H9 (cell line): ENCODE data around the gene P2RX2. TPM values are rescaled to one million over a fixed set of nuclear protein-coding genes. Genes with fewer than 3 reads are reported as not detected.

Source experiments
- DNase-seq: peaks from one replicate; pipeline ENCODE4 v3.0.0-alpha.2; 2017
- H2AFZ ChIP-seq: one replicate; pipeline ENCODE4 v1.6.1; 2013; ENCODE audit warnings: mild to moderate bottlenecking, low read length, control low read depth, moderate library complexity
- H2AK5ac ChIP-seq: 2 replicates; pipeline ENCODE4 v1.6.1; 2013; ENCODE audit warnings: low read length, control low read depth, mixed read lengths; ENCODE audit not compliant: insufficient read length
- H2BK120ac ChIP-seq: one replicate; pipeline ENCODE4 v1.6.1; 2013; ENCODE audit warnings: low read depth, mild to moderate bottlenecking, low read length, control low read depth, inconsistent platforms; ENCODE audit not compliant: poor library complexity, severe bottlenecking
- H2BK12ac ChIP-seq: 2 replicates; pipeline ENCODE4 v1.6.1; 2013; ENCODE audit warnings: low read length, control low read depth, mixed read lengths, low read depth; ENCODE audit not compliant: insufficient read length
- H2BK15ac ChIP-seq: 2 replicates; pipeline ENCODE4 v1.6.1; 2013; ENCODE audit warnings: low read depth, low read length, control low read depth
- H2BK20ac ChIP-seq: one replicate; pipeline ENCODE4 v1.6.1; 2013; ENCODE audit warnings: low read depth, mild to moderate bottlenecking, low read length, control low read depth, inconsistent platforms; ENCODE audit not compliant: poor library complexity, severe bottlenecking
- H2BK5ac ChIP-seq: 2 replicates; pipeline ENCODE4 v1.6.1; 2013; ENCODE audit warnings: low read length, control low read depth, mixed read lengths; ENCODE audit not compliant: insufficient read length
- H3K14ac ChIP-seq: 2 replicates; pipeline ENCODE4 v1.6.1; 2013; ENCODE audit warnings: low read length, control low read depth; ENCODE audit not compliant: insufficient read depth
- H3K18ac ChIP-seq: 2 replicates; pipeline ENCODE4 v1.6.1; 2013; ENCODE audit warnings: low read depth, mild to moderate bottlenecking, mixed read lengths, low read length, control low read depth; ENCODE audit not compliant: insufficient read length
- H3K23ac ChIP-seq: 2 replicates; pipeline ENCODE4 v1.6.1; 2013; ENCODE audit warnings: low read length, control low read depth, mixed read lengths, low read depth; ENCODE audit not compliant: insufficient read length
- H3K23me2 ChIP-seq: 2 replicates; pipeline ENCODE4 v1.6.1; 2013; ENCODE audit warnings: low read depth, mild to moderate bottlenecking, mixed read lengths, low read length, control low read depth; ENCODE audit not compliant: insufficient read length, poor library complexity, severe bottlenecking
- H3K27ac ChIP-seq: 2 replicates; pipeline ENCODE4 v1.5.1; 2013; ENCODE audit warnings: low read length, control low read depth, mixed read lengths, low read depth; ENCODE audit not compliant: insufficient read length
- H3K27me3 ChIP-seq: 2 replicates; pipeline ENCODE4 v1.6.1; 2013; ENCODE audit warnings: low read length, control low read depth, inconsistent platforms; ENCODE audit not compliant: insufficient read depth
- H3K4ac ChIP-seq: 2 replicates; pipeline ENCODE4 v1.6.1; 2013; ENCODE audit warnings: low read depth, mild to moderate bottlenecking, control low read depth, inconsistent platforms, low read length, moderate library complexity
- H3K4me1 ChIP-seq: 2 replicates; pipeline ENCODE4 v1.6.1; 2013; ENCODE audit warnings: low read length, control low read depth, inconsistent platforms; ENCODE audit not compliant: insufficient read depth
- H3K4me2 ChIP-seq: 2 replicates; pipeline ENCODE4 v1.6.1; 2013; ENCODE audit warnings: low read length, control low read depth, mixed read lengths; ENCODE audit not compliant: insufficient read length, insufficient read depth
- H3K56ac ChIP-seq: 2 replicates; pipeline ENCODE4 v1.6.1; 2013; ENCODE audit warnings: low read depth, mild to moderate bottlenecking, mixed read lengths, low read length, control low read depth; ENCODE audit not compliant: insufficient read length
- H3K79me1 ChIP-seq: 2 replicates; pipeline ENCODE4 v1.6.1; 2013; ENCODE audit warnings: low read depth, mild to moderate bottlenecking, moderate library complexity, low read length, control low read depth, inconsistent platforms; ENCODE audit not compliant: insufficient read depth, poor library complexity, severe bottlenecking
- H3K79me2 ChIP-seq: 2 replicates; pipeline ENCODE4 v1.6.1; 2013; ENCODE audit warnings: low read length, control low read depth, inconsistent platforms; ENCODE audit not compliant: insufficient read depth
- H3K9ac ChIP-seq: 2 replicates; pipeline ENCODE4 v1.6.1; 2013; ENCODE audit warnings: low read length, control low read depth, mixed read lengths; ENCODE audit not compliant: insufficient read length; ENCODE audit errors: extremely low read depth
- H3K9me3 ChIP-seq: one replicate; pipeline ENCODE4 v1.6.1; 2013; ENCODE audit warnings: low read depth, low read length, inconsistent platforms; ENCODE audit not compliant: control insufficient read depth
- H3T11ph ChIP-seq: one replicate; pipeline ENCODE4 v1.6.1; 2013; ENCODE audit warnings: mild to moderate bottlenecking, low read length, control low read depth, inconsistent platforms
- H4K20me1 ChIP-seq: one replicate; pipeline ENCODE4 v1.6.1; 2013; ENCODE audit not compliant: control insufficient read depth, insufficient read length, insufficient read depth
- H4K5ac ChIP-seq: 2 replicates; pipeline ENCODE4 v1.6.1; 2013; ENCODE audit warnings: low read depth, mild to moderate bottlenecking, mixed read lengths, low read length, control low read depth; ENCODE audit not compliant: insufficient read length
- H4K8ac ChIP-seq: replicated peaks from 2 replicates; pipeline ENCODE4 v1.6.1; 2013; ENCODE audit warnings: low read length, control low read depth, mixed read lengths, low read depth; ENCODE audit not compliant: insufficient read length
- H4K91ac ChIP-seq: 2 replicates; pipeline ENCODE4 v1.6.1; 2013; ENCODE audit warnings: low read depth, mild to moderate bottlenecking, moderate library complexity, mixed read lengths, low read length, control low read depth; ENCODE audit not compliant: insufficient read length
- H3K27ac Mint-ChIP-seq, 3 experiments: 2 replicates in 2 of 3; 3 replicates in 1 of 3; pipeline ENCODE4 v1.8.0; 2020 to 2021; ENCODE audit warnings: mixed read lengths in 3 of 3, mild to moderate bottlenecking in 1 of 3, moderate library complexity in 1 of 3
- H3K27me3 Mint-ChIP-seq: 2 replicates; pipeline ENCODE4 v1.8.0; 2021; ENCODE audit warnings: low read depth, mild to moderate bottlenecking, moderate library complexity, mixed read lengths
- H3K36me3 Mint-ChIP-seq, 3 experiments: 2 replicates in 2 of 3; 3 replicates in 1 of 3; pipeline ENCODE4 v1.8.0; 2020 to 2021; ENCODE audit warnings: low read depth in 3 of 3, mixed read lengths in 3 of 3; ENCODE audit not compliant: insufficient read depth in 1 of 3
- H3K4me1 Mint-ChIP-seq, 2 experiments: 2 replicates each; pipeline ENCODE4 v1.8.0; 2020; ENCODE audit warnings: mixed read lengths in 2 of 2
- H3K4me3 Mint-ChIP-seq, 2 experiments: 2 replicates in 1 of 2; 3 replicates in 1 of 2; pipeline ENCODE4 v1.8.0; 2020 to 2021; ENCODE audit warnings: mild to moderate bottlenecking in 2 of 2, mixed read lengths in 2 of 2, moderate library complexity in 1 of 2
- H3K9me3 Mint-ChIP-seq, 2 experiments: 2 replicates in 1 of 2; 3 replicates in 1 of 2; pipeline ENCODE4 v1.8.0; 2020; ENCODE audit warnings: mild to moderate bottlenecking in 2 of 2, mixed read lengths in 2 of 2, moderate library complexity in 1 of 2
- WGBS: extraction: QIAGEN DNeasy Blood & Tissue Kit; methylation state at CpG from one replicate; pipeline ENCODE4 v1.1.7; 2013; ENCODE audit warnings: missing lambda C conversion rate, low lambda C conversion rate, mixed read lengths; ENCODE audit not compliant: insufficient read length; ENCODE audit errors: extremely low coverage; 5-methylcytosine and 5-hydroxymethylcytosine counted together
- total RNA-seq: library from RNA; stranded (reverse); gene quantifications from 2 replicates; pipeline ENCODE4 v1.2.1, GENCODE V29; 2021
- TF ChIP-seq, protein P1 (sequence below): fragments of 200-600 bp; sonication (generic); conservative IDR thresholded peaks from 3 replicates; pipeline ENCODE4 v1.8.0; 2021; ENCODE audit warnings: antibody characterized with exemption, mild to moderate bottlenecking

Gene P2RX2
- total RNA-seq, 1 experiment from 2014 or later, result 1.8 TPM

DNA sequence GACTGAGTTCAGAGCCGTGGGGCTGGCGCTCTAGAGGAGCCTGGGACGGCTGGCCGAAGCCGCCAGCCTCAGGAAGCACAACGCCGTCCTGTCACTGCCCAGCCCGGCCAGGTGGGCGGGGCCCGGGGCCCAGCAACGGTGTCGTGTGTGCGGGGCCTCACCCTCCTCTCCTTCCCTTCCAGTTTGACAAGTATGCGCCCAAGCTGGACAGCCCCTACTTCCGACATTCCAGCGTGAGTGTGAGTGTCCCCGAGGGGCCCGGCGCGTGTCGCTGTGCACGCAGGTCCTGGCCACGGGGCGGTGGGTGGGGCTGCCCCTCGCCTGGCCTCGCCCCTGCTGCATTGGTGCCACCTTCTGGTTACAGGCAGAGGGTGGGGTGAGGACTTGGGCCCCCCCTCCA, 46.5 kb upstream of the P2RX2 start:
- H2AFZ ChIP-seq, result no peak overlapping the region
- no peak overlapping the region for H2BK15ac ChIP-seq
- no peak overlapping the region for H3K18ac ChIP-seq
- Mint-ChIP-seq H3K36me3 (peaks cover 12 to 36% (median 25%) of the 10 kb centered on the region in 3 experiments), H3K9me3 (no peaks in the 10 kb centered on the region), H3K4me3 (no peak overlapping the region), H3K4me1 (no peaks in the 10 kb centered on the region), H3K27ac (no peak overlapping the region), H3K27me3 (no peaks in the 10 kb centered on the region)
- H2BK5ac ChIP-seq, result no peak overlapping the region
- H3K27ac ChIP-seq, result no peak overlapping the region
- no peak overlapping the region for H3K56ac ChIP-seq
- no peaks in the 10 kb centered on the region for H4K20me1 ChIP-seq
- no peaks in the 10 kb centered on the region for H3K79me2 ChIP-seq
- H2AK5ac ChIP-seq, result no peak overlapping the region
- H3K14ac ChIP-seq, result no peak overlapping the region
- DNase-seq, result no peak
- H3K9ac ChIP-seq, result no peak overlapping the region
- H2BK12ac ChIP-seq, result no peak overlapping the region
- H3T11ph ChIP-seq, result no peak overlapping the region
- H3K4me2 ChIP-seq, result no peak overlapping the region
- TF ChIP-seq, protein P1, sequence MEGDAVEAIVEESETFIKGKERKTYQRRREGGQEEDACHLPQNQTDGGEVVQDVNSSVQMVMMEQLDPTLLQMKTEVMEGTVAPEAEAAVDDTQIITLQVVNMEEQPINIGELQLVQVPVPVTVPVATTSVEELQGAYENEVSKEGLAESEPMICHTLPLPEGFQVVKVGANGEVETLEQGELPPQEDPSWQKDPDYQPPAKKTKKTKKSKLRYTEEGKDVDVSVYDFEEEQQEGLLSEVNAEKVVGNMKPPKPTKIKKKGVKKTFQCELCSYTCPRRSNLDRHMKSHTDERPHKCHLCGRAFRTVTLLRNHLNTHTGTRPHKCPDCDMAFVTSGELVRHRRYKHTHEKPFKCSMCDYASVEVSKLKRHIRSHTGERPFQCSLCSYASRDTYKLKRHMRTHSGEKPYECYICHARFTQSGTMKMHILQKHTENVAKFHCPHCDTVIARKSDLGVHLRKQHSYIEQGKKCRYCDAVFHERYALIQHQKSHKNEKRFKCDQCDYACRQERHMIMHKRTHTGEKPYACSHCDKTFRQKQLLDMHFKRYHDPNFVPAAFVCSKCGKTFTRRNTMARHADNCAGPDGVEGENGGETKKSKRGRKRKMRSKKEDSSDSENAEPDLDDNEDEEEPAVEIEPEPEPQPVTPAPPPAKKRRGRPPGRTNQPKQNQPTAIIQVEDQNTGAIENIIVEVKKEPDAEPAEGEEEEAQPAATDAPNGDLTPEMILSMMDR, result no peak
- no peaks in the 10 kb centered on the region for H3K79me1 ChIP-seq
- no peak overlapping the region for H4K8ac ChIP-seq
- no peak overlapping the region for H3K4ac ChIP-seq
- no peak overlapping the region for H2BK20ac ChIP-seq
- H3K9me3 ChIP-seq, result no peaks in the 10 kb centered on the region
- no peaks in the 10 kb centered on the region for H3K27me3 ChIP-seq
- no peak overlapping the region for H4K91ac ChIP-seq
- WGBS, result no CpG with 5 or more reads among the region's 26 CpGs
- H3K4me1 ChIP-seq, result no peaks in the 10 kb centered on the region
- H2BK120ac ChIP-seq, result no peak overlapping the region
- H3K23me2 ChIP-seq, result no peaks in the 10 kb centered on the region
- no peak overlapping the region for H3K23ac ChIP-seq
- H4K5ac ChIP-seq, result no peak overlapping the region
